K562 (cell line): ENCODE results near the gene CRACR2B. TPM values are rescaled to one million over a fixed set of nuclear protein-coding genes. Genes with fewer than 3 reads are reported as not detected.
A peak's percentile ranks its signal among the peaks of the same experiment; 100 is the strongest.

ENCODE experiments used
- DIDO1 ChIP-seq: fragments of 450-650 bp; IDR thresholded peaks from 2 replicates; pipeline ENCODE4 v1.6.1; 2016; ENCODE audit warnings: low read depth, missing biosample characterization, missing genetic modification characterization
- FOXK1 ChIP-seq: sonication (generic); formaldehyde crosslinking; IDR thresholded peaks from 2 replicates; pipeline ENCODE4 v1.8.0; 2022; ENCODE audit warnings: missing genetic modification reagents, mild to moderate bottlenecking, borderline replicate concordance
- FUS ChIP-seq: fragments of 200-400 bp; formaldehyde crosslinking; optimal IDR thresholded peaks from 2 replicates; pipeline ENCODE3; 2017; ENCODE audit warnings: low read depth, low read length
- MEF2A ChIP-seq: IDR thresholded peaks from 2 replicates; pipeline ENCODE4 v1.6.1; 2011; ENCODE audit warnings: low read depth, mild to moderate bottlenecking, low read length, moderate library complexity; ENCODE audit not compliant: control insufficient read depth
- MIER1 ChIP-seq: fragments of 450-650 bp; IDR thresholded peaks from 2 replicates; pipeline ENCODE4 v1.6.1; 2016; ENCODE audit warnings: antibody characterized with exemption, mild to moderate bottlenecking, low read depth
- NCOA6 ChIP-seq: fragments of 450-650 bp; IDR thresholded peaks from 2 replicates; pipeline ENCODE4 v1.6.1; 2017; ENCODE audit warnings: mild to moderate bottlenecking
- NFIC ChIP-seq: fragments of 450-650 bp; IDR thresholded peaks from 2 replicates; pipeline ENCODE4 v1.6.1; 2017; ENCODE audit warnings: mild to moderate bottlenecking, inconsistent platforms
- NONO ChIP-seq, 2 experiments: fragments of 200-400 bp in 1 of 2; fragments of 450-650 bp in 1 of 2; formaldehyde crosslinking in 1 of 2; IDR thresholded peaks; 2 replicates each; pipeline ENCODE4 v1.6.1; 2017; ENCODE audit warnings: low read depth in 2 of 2, mild to moderate bottlenecking in 2 of 2, moderate library complexity in 2 of 2, low read length in 1 of 2
- POLR2H ChIP-seq: IDR thresholded peaks from 2 replicates; pipeline ENCODE4 v1.6.1; 2016; ENCODE audit warnings: missing genetic modification characterization, low read depth, mild to moderate bottlenecking, control low read depth, missing compliant biosample characterization, moderate library complexity
- POU5F1 ChIP-seq: fragments of 150-350 bp; IDR thresholded peaks from 2 replicates; pipeline ENCODE4 v1.6.1; 2014; ENCODE audit warnings: borderline replicate concordance, low read length, low read depth, mild to moderate bottlenecking; ENCODE audit not compliant: partially characterized antibody
- RAD21 ChIP-seq, 2 experiments: fragments of 250-450 bp in 1 of 2; fragments of 450-650 bp in 1 of 2; sonication (Bioruptor Pico) in 1 of 2; formaldehyde crosslinking in 1 of 2; IDR thresholded peaks in 1 of 2; conservative IDR thresholded peaks in 1 of 2; 2 replicates each; pipeline versions ENCODE4 v1.4.0 to v1.8.0; 2020 to 2022; ENCODE audit warnings: mild to moderate bottlenecking in 2 of 2, moderate library complexity in 1 of 2
- RFX5 ChIP-seq: IDR thresholded peaks from 2 replicates; pipeline ENCODE4 v1.6.1; 2011; ENCODE audit warnings: low read depth, mild to moderate bottlenecking, improper control_type of control experiment, low read length
- RNF2 ChIP-seq: sonication (generic); IDR thresholded peaks from 2 replicates; pipeline ENCODE4 v1.6.1; 2016
- RUNX1 ChIP-seq: sonication (generic); IDR thresholded peaks from 2 replicates; pipeline ENCODE4 v1.6.1; 2016; ENCODE audit warnings: antibody characterized with exemption, low read depth
- SMARCB1 ChIP-seq: IDR thresholded peaks from 2 replicates; pipeline ENCODE4 v1.6.1; 2011; ENCODE audit warnings: improper control_type of control experiment, low read depth; ENCODE audit not compliant: insufficient read length
- SRSF1 ChIP-seq: fragments of 200-400 bp; formaldehyde crosslinking; IDR thresholded peaks from 2 replicates; pipeline ENCODE4 v1.6.1; 2017; ENCODE audit warnings: mild to moderate bottlenecking, low read depth, low read length, moderate library complexity
- TARDBP ChIP-seq: fragments of 450-650 bp; IDR thresholded peaks from 2 replicates; pipeline ENCODE4 v1.6.1; 2016
- ZBTB8A ChIP-seq: fragments of 450-650 bp; IDR thresholded peaks from 2 replicates; pipeline ENCODE4 v1.6.1; 2018; ENCODE audit warnings: mild to moderate bottlenecking, moderate library complexity; ENCODE audit not compliant: partially characterized antibody
- ZNF511 ChIP-seq: sonication (generic); formaldehyde crosslinking; IDR thresholded peaks from 2 replicates; pipeline ENCODE4 v1.8.0; 2022; ENCODE audit warnings: mild to moderate bottlenecking, missing genetic modification reagents
- ZNF778 ChIP-seq: fragments of 450-650 bp; formaldehyde crosslinking; IDR thresholded peaks from 2 replicates; pipeline ENCODE4 v1.4.0; 2020; ENCODE audit warnings: mild to moderate bottlenecking, moderate library complexity
- polyA plus RNA-seq, 8 experiments: library from polyadenylated mRNA; depleted of rRNA in 4 of 8; stranded (reverse) in 5 of 8; unstranded in 3 of 8; fragments of >200 nt; fragmentation: Nextera tagmentation in 2 of 8; fragmentation: Illumina TruSeq in 1 of 8; extraction: Ambion mirVana in 2 of 8; extraction: Trizol in 1 of 8; gene quantifications; 2 replicates each; pipeline versions ENCODE4 v1.2.1 to v1.2.3, GENCODE V29; 2011 to 2014; ENCODE audit warnings: inconsistent platforms in 1 of 8, missing spikeins in 1 of 8
- total RNA-seq, 7 experiments: library from RNA; depleted of rRNA in 6 of 7; stranded (reverse); fragments of >200 nt in 6 of 7; fragmentation: Illumina TruSeq in 2 of 7; extraction: Trizol in 2 of 7; gene quantifications; 2 replicates each; pipeline versions ENCODE4 v1.2.1 to v1.2.3, GENCODE V29; 2011 to 2021; ENCODE audit warnings: low replicate concordance in 1 of 7
- TF ChIP-seq, protein P1 (sequence below): sonication (generic); formaldehyde crosslinking; IDR thresholded peaks from 2 replicates; pipeline ENCODE4 v1.8.1; 2023; ENCODE audit warnings: mild to moderate bottlenecking, missing genetic modification reagents
- TF ChIP-seq, protein P2 (sequence below): fragments of 200-400 bp; formaldehyde crosslinking; IDR thresholded peaks from 2 replicates; pipeline ENCODE4 v1.6.1; 2017; ENCODE audit warnings: mild to moderate bottlenecking, low read depth, low read length, moderate library complexity

The CRACR2B gene
- total and polyA plus RNA-seq, 9 of the 15 experiments (the other 6 are each of a cell fraction or from before 2014, with no cell fraction given) = 0.10 to 51.0 (median 6.0) TPM

DNA sequence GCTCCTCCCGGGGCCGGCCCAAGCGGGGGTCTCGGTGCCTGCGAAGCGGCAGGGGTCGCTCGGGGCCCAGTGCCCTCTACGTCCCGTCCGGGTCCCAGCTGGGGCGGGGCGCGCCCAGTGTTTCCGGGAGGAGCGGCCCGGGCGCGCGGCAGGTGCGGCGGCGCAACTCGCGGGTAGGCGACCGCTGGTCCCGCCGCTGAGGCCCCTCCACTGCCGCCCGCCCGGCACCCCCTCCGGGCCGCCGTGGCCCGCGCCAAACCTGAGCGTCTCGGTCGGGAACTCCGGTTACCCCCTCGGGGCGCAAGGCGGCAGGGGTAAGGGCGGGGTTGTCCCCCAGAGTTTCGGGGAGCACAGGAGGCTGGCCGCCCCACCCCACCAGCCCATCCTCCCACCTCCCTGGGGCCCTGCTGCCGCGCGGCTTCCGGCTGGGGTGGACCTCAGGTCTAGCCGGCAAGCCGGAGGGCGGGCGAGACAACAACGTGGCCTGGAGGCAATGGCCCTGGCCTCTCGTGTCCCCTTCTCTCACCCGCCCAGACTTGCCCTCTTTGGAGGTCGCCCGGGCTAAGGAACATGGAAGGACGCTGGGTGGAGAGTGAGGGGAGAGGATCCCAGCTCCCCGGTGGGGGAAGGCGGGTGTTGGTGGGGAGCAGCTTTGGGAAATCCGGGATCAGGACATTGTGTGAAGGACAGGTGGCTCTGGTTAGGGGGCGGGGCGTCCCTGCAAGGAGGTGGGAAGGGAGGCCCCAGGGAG is 398 bp upstream of the CRACR2B start (continued):
- TF ChIP-seq NONO (IDR thresholded peaks at IDR 0.05; ENCODE audit: low read depth in 2 of 2, low read length in 1 of 2) (peak; percentile 56 to 71; a peak in 1 of 4 replicates), DIDO1 (no peak), ZBTB8A (no peak), RNF2 (peak; percentile 55; the same call in 1 of the 2 replicates), NFIC (no peak), SMARCB1 (no peak), ZNF778 (CRISPR knock-in tag) (no peak), ZNF511 (CRISPR knock-in tag) (no peak; the same call in 1 of the 2 replicates), RAD21 (CRISPR knock-in tag; conservative IDR thresholded peaks at IDR 0.05 in 1 of 2, IDR thresholded peaks at IDR 0.05 in 1 of 2) (no peak), SRSF1 (no peak), RUNX1 (no peak), FOXK1 (CRISPR knock-in tag) (no peak), NCOA6 (no peak), TARDBP (0 out of 2 replicates have a peak, but pooled peaks have one; percentile 14), POLR2H (tag) (no peak), MIER1 (no peak), FUS (no peak), RFX5 (no peak), MEF2A (no peak), POU5F1 (no peak)
- TF ChIP-seq, protein P1, sequence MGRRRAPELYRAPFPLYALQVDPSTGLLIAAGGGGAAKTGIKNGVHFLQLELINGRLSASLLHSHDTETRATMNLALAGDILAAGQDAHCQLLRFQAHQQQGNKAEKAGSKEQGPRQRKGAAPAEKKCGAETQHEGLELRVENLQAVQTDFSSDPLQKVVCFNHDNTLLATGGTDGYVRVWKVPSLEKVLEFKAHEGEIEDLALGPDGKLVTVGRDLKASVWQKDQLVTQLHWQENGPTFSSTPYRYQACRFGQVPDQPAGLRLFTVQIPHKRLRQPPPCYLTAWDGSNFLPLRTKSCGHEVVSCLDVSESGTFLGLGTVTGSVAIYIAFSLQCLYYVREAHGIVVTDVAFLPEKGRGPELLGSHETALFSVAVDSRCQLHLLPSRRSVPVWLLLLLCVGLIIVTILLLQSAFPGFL (CRISPR knock-in tag) = no peak
- TF ChIP-seq, protein P2, sequence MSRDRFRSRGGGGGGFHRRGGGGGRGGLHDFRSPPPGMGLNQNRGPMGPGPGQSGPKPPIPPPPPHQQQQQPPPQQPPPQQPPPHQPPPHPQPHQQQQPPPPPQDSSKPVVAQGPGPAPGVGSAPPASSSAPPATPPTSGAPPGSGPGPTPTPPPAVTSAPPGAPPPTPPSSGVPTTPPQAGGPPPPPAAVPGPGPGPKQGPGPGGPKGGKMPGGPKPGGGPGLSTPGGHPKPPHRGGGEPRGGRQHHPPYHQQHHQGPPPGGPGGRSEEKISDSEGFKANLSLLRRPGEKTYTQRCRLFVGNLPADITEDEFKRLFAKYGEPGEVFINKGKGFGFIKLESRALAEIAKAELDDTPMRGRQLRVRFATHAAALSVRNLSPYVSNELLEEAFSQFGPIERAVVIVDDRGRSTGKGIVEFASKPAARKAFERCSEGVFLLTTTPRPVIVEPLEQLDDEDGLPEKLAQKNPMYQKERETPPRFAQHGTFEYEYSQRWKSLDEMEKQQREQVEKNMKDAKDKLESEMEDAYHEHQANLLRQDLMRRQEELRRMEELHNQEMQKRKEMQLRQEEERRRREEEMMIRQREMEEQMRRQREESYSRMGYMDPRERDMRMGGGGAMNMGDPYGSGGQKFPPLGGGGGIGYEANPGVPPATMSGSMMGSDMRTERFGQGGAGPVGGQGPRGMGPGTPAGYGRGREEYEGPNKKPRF = no peak
